Peyer's patch (tissue), 4 donors: ENCODE results near the gene CELF4.

Source experiments
- CTCF ChIP-seq, 6 experiments: fragments of 450-650 bp in 4 of 6; fragments of 200-600 bp in 2 of 6; sonication (generic) in 1 of 6; IDR thresholded peaks; one replicate each; pipeline ENCODE4 v1.5.1; 2017 to 2019; ENCODE audit warnings: antibody characterized with exemption in 6 of 6, mild to moderate bottlenecking in 3 of 6, moderate library complexity in 1 of 6
- POLR2A ChIP-seq, 2 donors: fragments of 450-650 bp; IDR thresholded peaks; one replicate each; pipeline ENCODE4 v1.5.1; 2017; ENCODE audit warnings: antibody characterized with exemption in 2 of 2, mild to moderate bottlenecking in 2 of 2, moderate library complexity in 2 of 2

GRCh38 chr18:37536656-37537055 lies 28.9 kb downstream of the CELF4 start:
- no peak for TF ChIP-seq CTCF (IDR thresholded peaks at IDR 0.05)
- TF ChIP-seq POLR2A (IDR thresholded peaks at IDR 0.05) = no peak
